ENCODE measurements around the gene C2orf76.

C2orf76 gene

DNA sequence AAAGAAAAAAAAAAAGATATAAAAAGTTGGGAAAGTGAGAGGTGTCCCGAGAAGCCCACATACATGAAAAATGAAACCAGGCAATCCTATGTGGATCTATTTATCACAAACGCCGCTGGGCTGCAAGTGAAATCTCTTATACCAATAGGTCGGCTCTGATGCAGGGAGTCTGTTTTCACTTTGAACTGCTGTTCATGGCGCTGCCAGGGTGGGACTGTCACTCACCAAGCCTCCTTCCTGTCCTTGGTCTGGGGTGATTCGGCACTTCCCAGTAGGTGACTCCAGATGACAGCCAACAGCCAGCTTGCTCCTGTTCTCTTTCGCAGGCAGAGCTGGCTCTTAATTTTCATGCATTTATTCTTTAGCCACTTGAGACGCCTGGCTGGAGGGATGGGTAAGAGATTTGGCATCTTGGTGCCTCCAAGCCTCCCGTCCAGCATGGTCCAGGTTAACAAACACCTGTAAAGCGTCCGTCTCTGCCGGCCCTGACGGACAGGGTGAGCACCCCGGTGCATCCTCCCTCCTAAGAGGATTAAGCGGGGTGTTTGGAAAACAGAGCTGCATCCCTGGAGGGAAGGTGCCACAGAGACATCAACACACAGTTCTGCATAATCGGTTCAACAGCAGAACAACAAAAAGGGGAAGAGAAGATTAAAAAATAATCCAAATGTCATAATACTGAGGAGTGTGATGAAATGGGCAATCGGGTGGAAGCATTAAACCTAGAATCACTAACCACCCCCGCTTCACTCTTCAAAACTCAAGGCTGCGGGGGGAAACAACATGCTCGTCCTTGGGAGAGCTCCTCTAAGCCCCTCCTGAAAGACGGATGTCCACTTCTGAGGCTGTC, 84.3 kb downstream of the C2orf76 start:
- H3K79me2 ChIP-seq (ENCODE audit: low read length) = no peaks in the 10 kb centered on the region
- H3K4me1 ChIP-seq (ENCODE audit: low read length) = no peaks in the 10 kb centered on the region
- no peak overlapping the region for H3K9ac ChIP-seq (ENCODE audit: low read length)
- H3K4me2 ChIP-seq (ENCODE audit: low read depth, low read length) = no peak overlapping the region
- H3F3A ChIP-seq (ENCODE audit: insufficient read depth, low read length) = no peaks in the 10 kb centered on the region
- no peak overlapping the region for H2AFZ ChIP-seq (ENCODE audit: low read length)
- H3K9me2 ChIP-seq (replicated peaks; ENCODE audit: insufficient read depth, low read length) = no peaks in the 10 kb centered on the region
- H3K4me3 ChIP-seq (ENCODE audit: low read length) = no peak overlapping the region
- H3K36me3 ChIP-seq (replicated peaks; ENCODE audit: insufficient read depth, low read length) = no peaks in the 10 kb centered on the region
- no peak for TF ChIP-seq EZH2phosphoT487 (IDR thresholded peaks at IDR 0.05; ENCODE audit: low read length)
- no peak for TF ChIP-seq EZH2 (optimal IDR thresholded peaks at IDR 0.05; ENCODE audit: low read depth, low read length)
- TF ChIP-seq, protein P1, sequence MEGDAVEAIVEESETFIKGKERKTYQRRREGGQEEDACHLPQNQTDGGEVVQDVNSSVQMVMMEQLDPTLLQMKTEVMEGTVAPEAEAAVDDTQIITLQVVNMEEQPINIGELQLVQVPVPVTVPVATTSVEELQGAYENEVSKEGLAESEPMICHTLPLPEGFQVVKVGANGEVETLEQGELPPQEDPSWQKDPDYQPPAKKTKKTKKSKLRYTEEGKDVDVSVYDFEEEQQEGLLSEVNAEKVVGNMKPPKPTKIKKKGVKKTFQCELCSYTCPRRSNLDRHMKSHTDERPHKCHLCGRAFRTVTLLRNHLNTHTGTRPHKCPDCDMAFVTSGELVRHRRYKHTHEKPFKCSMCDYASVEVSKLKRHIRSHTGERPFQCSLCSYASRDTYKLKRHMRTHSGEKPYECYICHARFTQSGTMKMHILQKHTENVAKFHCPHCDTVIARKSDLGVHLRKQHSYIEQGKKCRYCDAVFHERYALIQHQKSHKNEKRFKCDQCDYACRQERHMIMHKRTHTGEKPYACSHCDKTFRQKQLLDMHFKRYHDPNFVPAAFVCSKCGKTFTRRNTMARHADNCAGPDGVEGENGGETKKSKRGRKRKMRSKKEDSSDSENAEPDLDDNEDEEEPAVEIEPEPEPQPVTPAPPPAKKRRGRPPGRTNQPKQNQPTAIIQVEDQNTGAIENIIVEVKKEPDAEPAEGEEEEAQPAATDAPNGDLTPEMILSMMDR (IDR thresholded peaks at IDR 0.05; ENCODE audit: low read length) = no peak
- H3K27ac ChIP-seq (ENCODE audit: low read length) = no peak overlapping the region
- H3K9me3 ChIP-seq (replicated peaks; ENCODE audit: insufficient read depth, low read length) = no peaks in the 10 kb centered on the region
- H3K27me3 ChIP-seq (replicated peaks; ENCODE audit: insufficient read depth, low read length) = no peaks in the 10 kb centered on the region
- no peak for DNase-seq
- H4K20me1 ChIP-seq (ENCODE audit: insufficient read depth, low read length) = no peaks in the 10 kb centered on the region

DNA sequence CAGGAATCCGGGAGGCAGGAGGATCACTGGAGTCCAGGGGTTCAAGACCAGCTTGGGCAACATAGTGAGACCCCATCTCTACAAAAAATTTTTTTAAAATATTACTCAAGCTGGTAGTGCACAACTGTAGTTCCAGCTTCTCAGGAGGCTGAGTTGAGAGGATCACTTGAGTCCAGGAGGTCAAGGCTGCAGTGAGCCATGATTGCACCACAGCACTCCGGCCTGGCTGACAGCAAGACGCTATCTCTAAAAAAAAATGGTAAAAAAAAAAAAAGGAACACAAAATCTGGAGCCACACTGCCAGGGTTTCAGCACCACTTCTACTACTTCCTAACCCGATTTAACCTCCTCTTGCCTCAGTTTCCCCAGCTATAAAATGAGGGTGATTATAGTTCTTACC, 86.0 kb downstream of the C2orf76 start:
- DNase-seq = no peak
- H3K9me2 ChIP-seq (replicated peaks; ENCODE audit: insufficient read depth, low read length) = no peaks in the 10 kb centered on the region
- no peak overlapping the region for H3K9ac ChIP-seq (ENCODE audit: low read length)
- H3K36me3 ChIP-seq (replicated peaks; ENCODE audit: insufficient read depth, low read length) = no peaks in the 10 kb centered on the region
- no peak overlapping the region for H2AFZ ChIP-seq (ENCODE audit: low read length)
- H3K4me3 ChIP-seq (ENCODE audit: low read length) = no peak overlapping the region
- H3K27ac ChIP-seq (ENCODE audit: low read length) = no peak overlapping the region
- H3K4me1 ChIP-seq (ENCODE audit: low read length) = no peaks in the 10 kb centered on the region
- no peaks in the 10 kb centered on the region for H3K9me3 ChIP-seq (replicated peaks; ENCODE audit: insufficient read depth, low read length)
- no peak overlapping the region for H3K4me2 ChIP-seq (ENCODE audit: low read depth, low read length)
- H4K20me1 ChIP-seq (ENCODE audit: insufficient read depth, low read length) = no peaks in the 10 kb centered on the region
- H3F3A ChIP-seq (ENCODE audit: insufficient read depth, low read length) = no peaks in the 10 kb centered on the region
- H3K27me3 ChIP-seq (replicated peaks; ENCODE audit: insufficient read depth, low read length) = no peaks in the 10 kb centered on the region
- H3K79me2 ChIP-seq (ENCODE audit: low read length) = no peaks in the 10 kb centered on the region
- TF ChIP-seq EZH2phosphoT487 (IDR thresholded peaks at IDR 0.05; ENCODE audit: low read length) (no peak), EZH2 (optimal IDR thresholded peaks at IDR 0.05; ENCODE audit: low read depth, low read length) (no peak)
- TF ChIP-seq, protein P1 (IDR thresholded peaks at IDR 0.05; ENCODE audit: low read length) = no peak

DNA sequence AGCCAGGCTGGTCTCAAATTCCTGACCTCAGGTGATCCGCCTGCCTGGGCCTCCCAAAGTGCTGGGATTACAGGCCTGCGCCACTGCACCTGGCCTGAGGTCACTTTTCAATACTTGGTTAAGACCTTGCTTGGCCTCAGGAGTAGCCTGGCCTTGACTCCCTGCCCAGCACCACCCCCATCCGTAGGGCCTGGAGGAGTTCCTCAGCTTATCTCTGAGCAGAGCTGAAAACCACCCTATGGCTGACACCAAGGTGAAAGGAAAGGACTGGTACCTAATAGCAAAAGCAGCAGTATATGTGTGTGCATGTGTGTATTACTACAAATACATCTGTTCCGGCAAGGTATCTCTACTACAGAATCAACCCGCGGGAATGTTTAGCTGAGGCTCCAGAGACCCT, 87.0 kb downstream of the C2orf76 start:
- no peaks in the 10 kb centered on the region for H3F3A ChIP-seq (ENCODE audit: insufficient read depth, low read length)
- H2AFZ ChIP-seq (ENCODE audit: low read length) = no peak overlapping the region
- no peaks in the 10 kb centered on the region for H3K27me3 ChIP-seq (replicated peaks; ENCODE audit: insufficient read depth, low read length)
- H3K4me3 ChIP-seq (ENCODE audit: low read length) = no peak overlapping the region
- no peak overlapping the region for H3K27ac ChIP-seq (ENCODE audit: low read length)
- H3K9ac ChIP-seq (ENCODE audit: low read length) = no peak overlapping the region
- H3K4me2 ChIP-seq (ENCODE audit: low read depth, low read length) = no peak overlapping the region
- no peak for TF ChIP-seq EZH2phosphoT487 (IDR thresholded peaks at IDR 0.05; ENCODE audit: low read length)
- TF ChIP-seq, protein P1 (IDR thresholded peaks at IDR 0.05; ENCODE audit: low read length) = no peak
- TF ChIP-seq EZH2 (optimal IDR thresholded peaks at IDR 0.05; ENCODE audit: low read depth, low read length) = no peak
- no peaks in the 10 kb centered on the region for H3K9me3 ChIP-seq (replicated peaks; ENCODE audit: insufficient read depth, low read length)
- DNase-seq = no peak
- no peaks in the 10 kb centered on the region for H3K79me2 ChIP-seq (ENCODE audit: low read length)
- H3K36me3 ChIP-seq (replicated peaks; ENCODE audit: insufficient read depth, low read length) = no peaks in the 10 kb centered on the region
- no peaks in the 10 kb centered on the region for H3K4me1 ChIP-seq (ENCODE audit: low read length)
- no peaks in the 10 kb centered on the region for H3K9me2 ChIP-seq (replicated peaks; ENCODE audit: insufficient read depth, low read length)
- H4K20me1 ChIP-seq (ENCODE audit: insufficient read depth, low read length) = no peaks in the 10 kb centered on the region
